ENCODE data around the gene FBXO28.

Gene FBXO28

DNA sequence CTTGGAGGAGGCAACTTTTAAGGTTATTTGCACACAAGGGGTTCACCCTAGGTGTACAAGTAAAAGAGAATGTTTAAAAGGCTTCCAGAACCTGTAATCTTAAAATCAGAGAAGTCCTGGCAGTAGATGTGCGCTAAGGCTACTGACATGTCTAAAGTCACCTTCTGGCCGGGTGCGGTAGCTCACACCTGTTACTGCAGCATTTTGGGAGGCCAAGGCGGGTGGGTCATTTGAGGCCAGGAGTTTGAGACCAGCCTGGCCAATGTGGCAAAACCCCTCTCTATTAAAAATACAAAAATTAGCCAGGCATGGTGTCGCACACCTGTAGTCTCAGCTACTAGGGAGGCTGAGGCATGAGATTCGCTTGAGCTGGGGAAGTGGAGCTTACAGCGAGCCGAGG, 48.9 kb downstream of the FBXO28 start:
- Mint-ChIP-seq H3K9me3 (no peaks in the 10 kb centered on the region), H3K4me1 (no peaks in the 10 kb centered on the region), H3K4me3 (no peak overlapping the region), H3K27ac (no peak overlapping the region), H3K27me3 (peaks cover 7% of the 10 kb centered on the region)
- ATAC-seq (no peak), DNase-seq (no peak)

DNA sequence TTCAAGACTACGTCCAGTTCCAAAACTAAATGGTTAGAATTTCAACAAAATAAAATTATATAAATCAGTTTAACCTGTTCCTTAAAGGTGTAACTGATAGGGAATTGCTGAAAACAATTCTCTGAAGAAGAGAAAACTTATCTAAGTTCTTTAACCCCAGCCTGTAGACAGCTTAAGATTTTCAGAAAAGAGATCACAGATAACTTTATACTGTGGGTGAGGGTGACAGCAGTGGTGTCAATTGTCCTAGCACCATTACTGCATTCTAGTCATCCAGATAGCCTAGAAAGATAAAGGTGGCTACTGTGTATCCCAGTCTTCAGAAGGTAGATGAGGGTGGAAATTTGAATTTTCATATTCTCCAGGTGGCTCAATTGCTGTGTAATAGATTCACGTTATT, 49.4 kb downstream of the FBXO28 start:
- no peak overlapping the region for H3K4me3 Mint-ChIP-seq
- DNase-seq (no peak), ATAC-seq (no peak)
- no peak overlapping the region for H3K27ac Mint-ChIP-seq
- H3K4me1 Mint-ChIP-seq: no peaks in the 10 kb centered on the region
- no peaks in the 10 kb centered on the region for H3K9me3 Mint-ChIP-seq
- H3K27me3 Mint-ChIP-seq: peaks cover 7% of the 10 kb centered on the region

DNA sequence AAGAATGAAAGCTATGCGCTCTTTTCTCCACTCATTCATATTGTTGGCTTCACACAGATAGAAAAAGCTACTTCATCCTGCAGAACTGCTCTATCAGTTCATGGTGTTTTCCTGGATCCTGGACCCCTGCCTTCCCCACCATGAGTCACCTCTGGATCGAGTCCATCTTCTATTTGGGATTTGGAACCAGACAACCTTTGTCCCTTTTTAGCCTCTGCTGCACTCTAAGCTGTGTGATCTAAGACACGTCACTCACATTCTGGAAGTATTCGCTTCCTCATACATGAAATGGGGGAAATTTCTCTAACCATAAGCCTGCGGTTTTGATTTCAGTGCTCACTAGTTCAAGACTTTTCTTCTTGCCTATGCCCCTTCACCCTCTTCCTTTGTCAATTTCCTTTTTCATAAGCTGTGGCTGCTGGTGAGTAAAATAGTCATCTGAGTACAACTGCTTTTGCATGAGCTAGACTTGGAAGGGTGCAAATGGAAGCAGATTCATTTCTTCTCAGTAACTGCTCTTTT, 55.0 kb downstream of the FBXO28 start:
- H3K27ac Mint-ChIP-seq: peak overlapping the region in 1 of 2 donors; percentile 45
- DNase-seq (peak; percentile 35 to 59), ATAC-seq (peak; percentile 99)
- H3K27me3 Mint-ChIP-seq: peaks cover 7% of the 10 kb centered on the region
- peaks cover 37% of the 10 kb centered on the region for H3K4me1 Mint-ChIP-seq
- peak overlapping the region; percentile 47 to 71 for H3K4me3 Mint-ChIP-seq
- peaks cover 13 to 20% of the 10 kb centered on the region in 2 donors for H3K9me3 Mint-ChIP-seq

DNA sequence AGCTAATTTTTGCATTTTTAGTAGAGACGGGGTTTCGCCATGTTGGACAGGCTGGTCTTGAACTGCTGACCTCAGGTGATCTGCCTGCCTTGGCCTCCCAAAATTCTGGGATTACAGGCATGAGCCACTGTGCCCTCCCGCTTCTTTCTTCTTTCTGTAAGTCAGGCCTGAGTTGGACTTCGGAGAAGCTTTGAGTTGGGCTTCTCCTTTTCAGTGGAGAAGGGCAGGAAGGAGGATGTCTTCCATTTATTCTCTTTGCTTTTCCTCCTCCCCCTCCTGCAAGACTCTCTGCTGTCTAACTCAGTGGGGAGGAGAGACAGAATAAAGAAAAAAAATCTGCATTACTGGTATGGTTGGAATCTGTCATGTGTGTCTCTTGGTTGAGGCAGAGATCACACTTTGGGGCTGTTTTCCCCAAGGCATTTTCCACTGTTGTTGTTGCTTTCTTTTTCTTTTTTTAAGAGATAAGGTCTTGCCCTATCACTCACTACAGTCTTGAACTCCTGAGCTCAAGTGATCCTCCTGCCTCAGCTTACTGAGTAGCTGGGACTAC, 55.9 kb downstream of the FBXO28 start:
- peak overlapping the region; percentile 47 to 71 for H3K4me3 Mint-ChIP-seq
- H3K27me3 Mint-ChIP-seq: peaks cover 2% of the 10 kb centered on the region
- DNase-seq (no peak), ATAC-seq (no peak)
- no peak overlapping the region for H3K27ac Mint-ChIP-seq
- peaks cover 13 to 20% of the 10 kb centered on the region in 2 donors for H3K9me3 Mint-ChIP-seq
- H3K4me1 Mint-ChIP-seq: peaks cover 37% of the 10 kb centered on the region

DNA sequence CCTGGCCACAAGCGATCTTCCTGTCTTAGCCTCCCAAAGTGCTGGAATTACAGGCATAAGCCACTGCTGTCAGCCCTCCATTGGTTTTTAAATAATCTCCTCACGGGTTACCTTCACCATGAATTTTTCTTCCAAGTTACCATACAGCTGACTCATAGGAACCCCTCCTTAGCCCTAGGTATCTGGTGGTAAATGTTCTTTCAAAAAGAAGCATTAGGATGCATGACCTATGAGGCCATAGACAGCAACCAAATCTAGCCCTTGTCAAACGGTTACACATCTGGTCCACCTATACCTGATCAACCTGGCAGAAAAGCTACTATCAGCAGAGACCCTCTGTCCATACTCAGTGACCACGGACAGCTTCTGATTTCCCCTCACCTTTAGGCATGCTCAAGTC, 56.4 kb downstream of the FBXO28 start:
- Mint-ChIP-seq H3K27ac (peak overlapping the region in 1 of 2 donors; percentile 37), H3K27me3 (peaks cover 2% of the 10 kb centered on the region), H3K9me3 (peaks cover 13 to 20% of the 10 kb centered on the region in 2 donors), H3K4me3 (peak overlapping the region in 1 of 2 donors; percentile 42), H3K4me1 (peaks cover 38% of the 10 kb centered on the region)
- DNase-seq: no peak
- no peak for ATAC-seq

DNA sequence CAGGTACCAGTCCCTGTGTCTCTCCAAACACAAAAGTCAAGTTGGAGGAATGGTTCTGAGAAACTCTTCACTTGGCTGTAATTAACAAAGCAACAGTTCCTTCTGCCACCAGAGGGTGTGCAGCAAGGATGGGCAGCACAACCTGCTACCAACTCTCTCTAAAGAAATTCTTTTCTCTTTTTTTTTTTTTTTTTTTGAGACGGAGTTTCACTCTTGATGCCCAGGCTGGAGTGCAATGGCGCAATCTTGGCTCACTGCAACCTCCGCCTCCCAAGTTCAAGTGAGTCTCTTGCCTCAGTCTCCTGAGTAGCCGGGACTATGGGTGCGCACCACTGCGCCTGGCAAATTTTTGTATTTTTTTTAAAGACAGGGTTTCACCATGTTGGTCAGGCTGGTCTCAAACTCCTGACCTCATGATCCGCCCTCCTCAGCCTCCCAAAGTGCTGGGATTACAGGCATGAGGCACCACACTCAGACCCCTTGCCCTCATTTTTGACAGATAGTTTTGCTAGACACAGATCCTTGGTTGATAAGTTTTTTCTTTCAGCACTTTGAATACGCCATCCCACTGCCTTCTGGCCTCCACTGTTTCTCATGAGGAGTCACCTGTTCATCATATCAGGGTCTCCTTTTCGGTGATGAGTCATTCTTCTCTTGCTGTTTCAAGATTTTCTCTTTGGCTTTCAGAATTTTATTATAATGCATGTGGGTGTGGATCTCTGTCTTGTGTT, 57.0 kb downstream of the FBXO28 start:
- H3K4me3 Mint-ChIP-seq: peak overlapping the region in 1 of 2 donors; percentile 42
- ATAC-seq (no peak), DNase-seq (no peak)
- H3K4me1 Mint-ChIP-seq: peaks cover 44% of the 10 kb centered on the region
- H3K27ac Mint-ChIP-seq: no peak overlapping the region
- peaks cover 13 to 20% of the 10 kb centered on the region in 2 donors for H3K9me3 Mint-ChIP-seq
- peaks cover 8% of the 10 kb centered on the region for H3K27me3 Mint-ChIP-seq

DNA sequence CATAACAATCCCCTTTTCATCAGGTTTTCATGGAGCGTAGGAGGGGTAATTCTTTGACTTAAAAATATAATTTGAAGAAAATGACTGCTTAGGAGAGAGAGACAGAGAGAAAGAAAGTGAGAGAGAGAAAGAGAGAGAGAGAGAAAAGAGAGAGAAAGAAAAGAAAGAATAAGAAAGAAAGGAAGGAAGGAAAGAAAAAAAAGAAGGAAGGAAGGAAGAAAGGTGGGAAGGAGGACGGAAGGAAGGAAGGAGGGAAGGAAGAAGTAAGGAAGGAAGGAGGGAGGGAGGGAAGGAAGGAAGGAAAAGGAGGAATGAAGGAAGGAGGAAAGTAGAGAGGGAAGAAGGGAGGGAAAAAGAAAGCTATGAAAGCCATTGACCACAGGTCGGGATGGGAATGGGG, 58.3 kb downstream of the FBXO28 start:
- Mint-ChIP-seq H3K4me3 (no peak overlapping the region), H3K27me3 (peaks cover 10% of the 10 kb centered on the region), H3K27ac (no peak overlapping the region), H3K9me3 (peaks cover 13 to 20% of the 10 kb centered on the region in 2 donors), H3K4me1 (peaks cover 45% of the 10 kb centered on the region)
- no peak for ATAC-seq
- DNase-seq: no peak

DNA sequence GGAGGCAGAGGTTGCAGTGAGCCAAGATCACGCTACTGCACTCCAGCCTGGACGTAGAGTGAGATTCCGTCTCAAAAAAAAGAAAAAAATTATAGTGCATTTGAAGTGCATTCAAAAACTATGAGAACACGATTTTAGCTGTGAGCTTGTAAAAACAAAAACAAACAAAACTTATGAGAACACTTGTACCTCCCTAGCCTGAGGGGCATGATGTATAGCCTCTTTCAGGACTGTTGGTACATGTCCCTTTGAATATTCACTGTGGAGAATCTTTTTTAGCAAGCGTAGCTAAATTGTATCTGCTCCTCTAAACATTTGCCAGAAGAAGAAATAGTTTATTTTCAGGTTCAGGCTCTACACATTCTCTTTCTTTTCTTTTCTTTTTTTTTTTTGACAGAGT, 59.6 kb downstream of the FBXO28 start:
- Mint-ChIP-seq H3K4me3 (no peak overlapping the region), H3K9me3 (peaks cover 13 to 20% of the 10 kb centered on the region in 2 donors), H3K4me1 (peaks cover 43% of the 10 kb centered on the region), H3K27me3 (peaks cover 10% of the 10 kb centered on the region), H3K27ac (no peak overlapping the region)
- DNase-seq (no peak), ATAC-seq (no peak)

DNA sequence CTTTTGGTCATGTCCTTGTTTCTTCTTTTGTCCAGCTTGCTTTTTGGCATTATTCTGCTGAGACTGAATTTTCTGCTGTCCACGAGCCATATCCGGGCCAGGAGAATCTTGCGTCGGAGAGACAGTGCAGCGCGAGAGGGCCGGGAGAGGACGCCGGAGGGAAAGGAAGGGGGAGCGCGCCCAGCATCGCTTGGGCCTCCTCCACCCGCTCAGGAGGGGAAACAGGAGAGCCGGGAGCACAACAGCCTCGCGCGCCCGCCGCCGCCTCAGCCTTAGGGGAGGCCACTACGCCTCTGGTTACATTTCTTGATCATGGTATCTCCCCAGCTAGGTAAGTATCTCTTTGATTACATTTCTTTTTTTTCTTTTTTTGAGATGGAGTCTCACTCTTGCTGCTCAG, 61.7 kb downstream of the FBXO28 start:
- ATAC-seq (peak; percentile 45), DNase-seq (no peak)
- Mint-ChIP-seq H3K27me3 (peaks cover 10% of the 10 kb centered on the region), H3K9me3 (peaks cover 13 to 16% of the 10 kb centered on the region in 2 donors), H3K27ac (no peak overlapping the region), H3K4me1 (peaks cover 22% of the 10 kb centered on the region), H3K4me3 (peak overlapping the region; percentile 51 to 68)

DNA sequence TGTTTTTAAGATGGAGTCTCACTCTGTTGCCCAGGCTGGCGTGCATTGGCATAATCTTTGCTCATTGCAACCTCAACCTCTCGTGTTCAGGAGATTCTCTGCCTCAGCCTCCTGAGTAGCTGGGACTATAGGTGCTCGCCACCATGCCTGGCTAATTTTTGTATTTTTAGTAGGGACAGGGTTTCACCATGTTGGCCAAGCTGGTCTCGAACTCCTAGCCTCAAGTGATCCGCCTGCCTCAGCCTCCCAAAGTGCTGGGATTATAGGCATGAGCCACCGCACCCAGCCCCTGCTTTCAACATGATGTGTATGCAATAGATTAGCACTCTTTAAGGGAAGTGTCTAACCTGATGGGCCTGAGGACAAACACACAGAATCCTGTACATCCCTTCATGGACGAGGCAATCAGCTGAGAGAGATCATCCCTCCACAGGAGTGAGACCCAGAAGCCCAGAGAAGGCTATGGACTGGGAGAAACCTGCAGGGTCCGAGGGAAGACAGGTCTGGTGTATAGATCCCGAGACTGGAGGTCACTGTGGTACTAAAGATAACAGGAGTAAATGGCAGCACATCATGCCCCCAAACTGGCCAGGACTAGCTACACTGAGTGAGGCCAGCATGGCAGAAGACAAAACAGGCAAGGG, 63.6 kb downstream of the FBXO28 start:
- Mint-ChIP-seq H3K27ac (no peak overlapping the region), H3K27me3 (peaks cover 17% of the 10 kb centered on the region), H3K9me3 (no peaks in the 10 kb centered on the region)

DNA sequence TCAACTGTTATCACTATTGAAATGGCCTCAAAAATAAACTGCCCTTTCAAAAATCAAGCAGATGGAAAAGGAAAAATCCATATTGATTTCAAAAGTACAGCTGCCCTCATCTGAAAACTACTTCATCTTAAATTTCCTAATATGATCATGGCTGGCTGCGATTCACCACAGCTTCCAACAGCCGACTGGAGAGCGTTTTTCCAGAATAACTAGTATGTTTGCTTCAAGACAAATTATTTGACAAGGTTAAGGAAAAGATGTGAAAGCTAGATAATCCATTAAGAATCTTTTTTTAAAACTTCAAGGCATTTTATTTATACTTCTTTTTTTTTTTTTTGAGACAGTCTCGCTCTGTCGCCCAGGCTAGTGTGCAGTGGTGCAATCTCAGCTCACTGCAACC, 65.0 kb downstream of the FBXO28 start:
- Mint-ChIP-seq H3K27ac (no peak overlapping the region), H3K27me3 (peaks cover 17% of the 10 kb centered on the region), H3K4me3 (no peak overlapping the region), H3K4me1 (peaks cover 30% of the 10 kb centered on the region), H3K9me3 (no peaks in the 10 kb centered on the region)
- DNase-seq (no peak), ATAC-seq (no peak)

More for the DNA sequence above, 63.6 kb downstream of the FBXO28 start:
- DNase-seq (no peak), ATAC-seq (no peak)
- H3K4me1 Mint-ChIP-seq: peaks cover 26% of the 10 kb centered on the region
- no peak overlapping the region for H3K4me3 Mint-ChIP-seq

DNA sequence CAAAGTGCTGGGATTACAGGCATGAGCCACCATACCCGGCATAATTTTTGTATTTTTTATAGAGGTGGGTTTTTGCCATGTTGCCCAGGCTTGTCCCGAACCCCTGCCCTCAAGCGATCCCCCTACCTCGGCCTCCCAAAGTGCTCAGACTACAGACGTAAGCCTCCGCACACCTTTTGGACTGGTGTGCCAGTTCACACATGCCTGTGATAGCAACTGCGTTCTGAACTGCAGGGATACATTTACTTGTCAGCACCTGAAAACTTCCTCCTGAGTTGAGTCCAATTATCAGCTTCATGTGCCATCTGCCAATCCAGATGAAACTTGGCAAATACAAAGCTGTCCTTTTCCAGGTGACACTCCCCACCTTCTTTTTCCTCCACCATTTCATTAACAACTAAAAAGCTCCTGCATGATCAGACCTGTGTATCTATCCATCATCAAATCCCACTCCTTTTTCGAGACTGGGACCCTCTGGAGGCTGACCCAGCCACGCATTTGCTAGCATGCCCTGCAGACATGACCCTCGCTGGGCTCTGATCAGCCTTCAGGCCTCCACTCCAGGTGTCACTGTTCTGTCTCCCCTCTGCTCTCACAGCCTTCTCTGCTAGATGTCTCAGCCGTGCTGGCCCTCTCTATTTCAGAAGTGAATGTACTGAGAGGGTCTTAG, 67.0 kb downstream of the FBXO28 start:
- H3K27ac Mint-ChIP-seq: peak overlapping the region in 1 of 2 donors; percentile 42
- ATAC-seq: no peak
- peaks cover 43% of the 10 kb centered on the region for H3K4me1 Mint-ChIP-seq

DNA sequence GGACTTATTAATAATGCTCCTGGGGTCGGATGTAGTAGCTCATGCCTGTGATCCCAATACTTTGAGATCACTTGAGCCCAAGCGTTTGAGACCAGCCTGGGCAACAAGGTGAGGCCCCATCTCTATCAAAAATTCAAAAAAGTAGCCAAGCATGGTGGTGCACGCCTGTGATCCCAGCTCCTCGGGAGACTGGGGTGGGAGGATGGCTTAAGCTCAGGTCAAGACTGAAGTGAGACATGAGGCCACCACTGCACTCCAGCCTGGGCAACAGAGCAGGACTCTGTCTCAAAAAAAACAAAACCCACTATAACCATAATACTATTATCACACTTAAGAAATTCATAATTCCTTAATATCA, 67.5 kb downstream of the FBXO28 start:
- H3K4me3 Mint-ChIP-seq: no peak overlapping the region

More for the DNA sequence above, 67.0 kb downstream of the FBXO28 start:
- H3K4me3 Mint-ChIP-seq: no peak overlapping the region
- H3K9me3 Mint-ChIP-seq: no peaks in the 10 kb centered on the region
- no peak for DNase-seq
- peaks cover 10% of the 10 kb centered on the region for H3K27me3 Mint-ChIP-seq

DNA sequence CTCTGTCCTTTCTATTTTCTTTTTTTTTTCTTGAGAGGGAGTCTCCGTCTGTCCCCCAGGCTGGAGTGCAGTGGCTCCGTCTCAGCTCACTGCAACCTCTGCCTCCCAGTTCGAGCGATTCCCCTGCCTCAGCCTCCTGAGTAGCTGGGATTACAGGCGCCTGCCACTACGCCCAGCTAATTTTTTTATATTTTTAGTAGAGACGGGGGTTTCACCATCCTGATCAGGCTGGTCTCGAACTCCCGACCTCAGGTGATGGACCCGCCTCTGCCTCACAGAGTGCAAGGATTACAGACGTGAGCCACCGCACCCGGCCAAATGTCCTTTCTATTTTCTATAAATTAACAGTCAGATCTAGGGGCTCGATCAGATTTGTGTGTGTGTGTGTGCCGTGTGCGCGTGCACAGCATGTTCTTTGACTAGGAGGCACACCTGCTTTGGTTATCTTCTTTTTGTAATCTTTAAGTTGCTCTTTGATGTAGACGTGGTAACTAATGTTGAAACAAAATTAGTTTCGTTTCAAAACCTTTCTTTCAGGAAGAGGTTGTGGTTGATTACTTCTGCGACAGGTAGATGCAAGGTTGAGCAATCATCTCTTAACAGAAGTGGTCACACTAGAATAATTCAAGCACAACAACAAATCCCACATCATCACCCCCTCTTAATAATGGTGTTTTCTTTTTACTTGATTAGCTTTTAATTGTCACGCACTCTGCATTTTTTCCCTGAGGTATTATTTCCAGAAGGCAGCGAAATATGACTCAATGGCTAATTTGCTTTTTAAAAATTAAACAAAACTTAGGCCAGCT, 68.3 kb downstream of the FBXO28 start:
- no peaks in the 10 kb centered on the region for H3K9me3 Mint-ChIP-seq
- peak overlapping the region; percentile 74 to 91 for H3K4me3 Mint-ChIP-seq
- ATAC-seq (peak; percentile 69), DNase-seq (peak; percentile 38 to 63)
- peak overlapping the region; percentile 99 for H3K27ac Mint-ChIP-seq
- H3K4me1 Mint-ChIP-seq: peaks cover 55% of the 10 kb centered on the region
- H3K27me3 Mint-ChIP-seq: peaks cover 8% of the 10 kb centered on the region

More for the DNA sequence above, 67.5 kb downstream of the FBXO28 start:
- DNase-seq (no peak), ATAC-seq (no peak)
- Mint-ChIP-seq H3K9me3 (no peaks in the 10 kb centered on the region), H3K4me1 (peaks cover 47% of the 10 kb centered on the region), H3K27me3 (peaks cover 8% of the 10 kb centered on the region), H3K27ac (no peak overlapping the region)
